HepG2 (cell line): Measurements from ENCODE around the gene NACC2. TPM values are rescaled to one million over a fixed set of nuclear protein-coding genes. Genes with fewer than 3 reads are reported as not detected.

Experiments
- GTF3A ChIP-seq: sonication (generic); formaldehyde crosslinking; conservative IDR thresholded peaks from 2 replicates; pipeline ENCODE4 v1.4.0; 2020; ENCODE audit warnings: mild to moderate bottlenecking, missing genetic modification reagents
- HDAC1 ChIP-seq: sonication (generic); formaldehyde crosslinking; IDR thresholded peaks from 2 replicates; pipeline ENCODE4 v1.5.1; 2020; ENCODE audit warnings: mild to moderate bottlenecking, missing genetic modification reagents
- PAF1 ChIP-seq: IDR thresholded peaks from 2 replicates; pipeline ENCODE4 v1.6.1; 2016; ENCODE audit warnings: missing genetic modification reagents, missing compliant biosample characterization
- PTBP1 ChIP-seq: fragments of 200-400 bp; formaldehyde crosslinking; IDR thresholded peaks from 2 replicates; pipeline ENCODE4 v1.6.1; 2018; ENCODE audit warnings: low read length, low read depth; ENCODE audit not compliant: poor library complexity, severe bottlenecking
- ZBTB38 ChIP-seq: sonication (generic); formaldehyde crosslinking; IDR thresholded peaks from 2 replicates; pipeline ENCODE4 v1.5.1; 2020; ENCODE audit warnings: mild to moderate bottlenecking, missing genetic modification reagents
- ZNF263 ChIP-seq: sonication (generic); formaldehyde crosslinking; IDR thresholded peaks from 2 replicates; pipeline ENCODE4 v1.4.0; 2020; ENCODE audit warnings: missing genetic modification reagents
- ZNF619 ChIP-seq: sonication (generic); formaldehyde crosslinking; IDR thresholded peaks from 2 replicates; pipeline ENCODE4 v1.4.0; 2020; ENCODE audit warnings: mild to moderate bottlenecking, missing genetic modification reagents
- polyA plus RNA-seq, 8 experiments: library from polyadenylated mRNA; depleted of rRNA in 3 of 8; stranded (reverse) in 7 of 8; unstranded in 1 of 8; fragments of >200 nt; fragmentation: Illumina TruSeq in 4 of 8; extraction: Trizol in 4 of 8; gene quantifications; 2 replicates each; pipeline versions ENCODE4 v1.2.1 to v1.2.3, GENCODE V29; 2011 to 2016; ENCODE audit warnings: low read depth in 4 of 8, missing spikeins in 1 of 8, mixed read lengths in 1 of 8; ENCODE audit not compliant: insufficient read depth in 1 of 8
- total RNA-seq, 5 experiments: library from RNA; depleted of rRNA; stranded (reverse); fragments of >200 nt; fragmentation: Illumina TruSeq; extraction: Trizol; gene quantifications; 2 replicates each; pipeline ENCODE4 v1.2.3, GENCODE V29; 2016; ENCODE audit warnings: low read depth in 1 of 5
- TF ChIP-seq, protein P1 (sequence below): sonication (generic); formaldehyde crosslinking; IDR thresholded peaks from 2 replicates; pipeline ENCODE4 v1.9.0; 2021; ENCODE audit warnings: missing genetic modification reagents, borderline replicate concordance
- TF ChIP-seq, protein P2 (sequence below): sonication (generic); formaldehyde crosslinking; IDR thresholded peaks from 2 replicates; pipeline ENCODE4 v1.5.0; 2020; ENCODE audit warnings: mild to moderate bottlenecking, missing genetic modification reagents

The NACC2 gene
- total and polyA plus RNA-seq, 2 of the 13 experiments (the other 11 are each of a cell fraction or from before 2014, with no cell fraction given): 5.9 to 12.3 TPM

DNA sequence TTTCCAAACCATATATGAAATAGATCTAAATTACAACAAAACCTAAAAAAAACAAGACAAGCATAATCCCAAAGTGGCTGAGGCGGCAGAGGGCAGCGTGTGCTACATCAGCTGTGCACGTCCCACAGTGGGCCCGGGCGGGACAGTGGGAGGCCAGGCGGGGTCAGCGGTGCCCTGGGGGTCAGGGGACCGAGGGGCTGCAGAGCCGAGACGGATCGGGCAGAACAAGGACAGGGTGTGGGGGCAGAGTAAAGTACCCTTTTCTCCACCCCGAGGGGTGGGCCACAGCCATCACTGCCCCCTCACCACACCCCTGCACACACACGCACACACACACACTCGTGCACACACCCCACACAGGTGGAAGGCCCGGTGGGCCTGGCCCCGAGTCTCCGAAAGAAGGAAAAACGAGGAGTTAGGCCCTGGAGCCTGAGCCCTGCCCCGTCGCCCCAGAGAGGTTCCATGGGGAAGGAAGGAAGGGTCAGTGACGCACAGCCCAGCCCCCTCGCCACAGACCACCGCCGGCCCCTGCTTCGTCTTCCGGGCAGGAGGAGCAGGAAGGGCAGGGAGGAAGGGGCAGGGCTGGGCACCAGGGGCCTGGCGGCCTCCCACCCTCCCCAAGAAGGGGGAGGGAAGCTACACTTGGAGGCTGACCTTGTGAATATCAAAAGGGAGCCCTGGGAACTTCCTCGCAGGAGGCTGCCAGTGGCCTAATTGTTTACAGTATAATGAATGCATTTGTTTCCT is 84.3 kb downstream of the NACC2 start (continued):
- TF ChIP-seq, protein P1, sequence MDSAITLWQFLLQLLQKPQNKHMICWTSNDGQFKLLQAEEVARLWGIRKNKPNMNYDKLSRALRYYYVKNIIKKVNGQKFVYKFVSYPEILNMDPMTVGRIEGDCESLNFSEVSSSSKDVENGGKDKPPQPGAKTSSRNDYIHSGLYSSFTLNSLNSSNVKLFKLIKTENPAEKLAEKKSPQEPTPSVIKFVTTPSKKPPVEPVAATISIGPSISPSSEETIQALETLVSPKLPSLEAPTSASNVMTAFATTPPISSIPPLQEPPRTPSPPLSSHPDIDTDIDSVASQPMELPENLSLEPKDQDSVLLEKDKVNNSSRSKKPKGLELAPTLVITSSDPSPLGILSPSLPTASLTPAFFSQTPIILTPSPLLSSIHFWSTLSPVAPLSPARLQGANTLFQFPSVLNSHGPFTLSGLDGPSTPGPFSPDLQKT (CRISPR knock-in tag): no peak
- TF ChIP-seq, protein P2, sequence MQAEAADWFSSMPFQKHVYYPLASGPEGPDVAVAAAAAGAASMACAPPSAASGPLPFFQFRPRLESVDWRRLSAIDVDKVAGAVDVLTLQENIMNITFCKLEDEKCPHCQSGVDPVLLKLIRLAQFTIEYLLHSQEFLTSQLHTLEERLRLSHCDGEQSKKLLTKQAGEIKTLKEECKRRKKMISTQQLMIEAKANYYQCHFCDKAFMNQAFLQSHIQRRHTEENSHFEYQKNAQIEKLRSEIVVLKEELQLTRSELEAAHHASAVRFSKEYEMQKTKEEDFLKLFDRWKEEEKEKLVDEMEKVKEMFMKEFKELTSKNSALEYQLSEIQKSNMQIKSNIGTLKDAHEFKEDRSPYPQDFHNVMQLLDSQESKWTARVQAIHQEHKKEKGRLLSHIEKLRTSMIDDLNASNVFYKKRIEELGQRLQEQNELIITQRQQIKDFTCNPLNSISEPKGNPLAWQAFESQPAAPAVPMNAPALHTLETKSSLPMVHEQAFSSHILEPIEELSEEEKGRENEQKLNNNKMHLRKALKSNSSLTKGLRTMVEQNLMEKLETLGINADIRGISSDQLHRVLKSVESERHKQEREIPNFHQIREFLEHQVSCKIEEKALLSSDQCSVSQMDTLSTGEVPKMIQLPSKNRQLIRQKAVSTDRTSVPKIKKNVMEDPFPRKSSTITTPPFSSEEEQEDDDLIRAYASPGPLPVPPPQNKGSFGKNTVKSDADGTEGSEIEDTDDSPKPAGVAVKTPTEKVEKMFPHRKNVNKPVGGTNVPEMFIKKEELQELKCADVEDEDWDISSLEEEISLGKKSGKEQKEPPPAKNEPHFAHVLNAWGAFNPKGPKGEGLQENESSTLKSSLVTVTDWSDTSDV (CRISPR knock-in tag): peak; percentile 26; the same call in 1 of the 2 replicates
- TF ChIP-seq ZNF619 (CRISPR knock-in tag) (no peak), HDAC1 (0 out of 2 replicates have a peak, but pooled peaks have one; percentile 20), ZBTB38 (CRISPR knock-in tag) (peak; percentile 25; the same call in 1 of the 2 replicates), GTF3A (CRISPR knock-in tag) (no peak), PTBP1 (no peak), PAF1 (CRISPR knock-in tag) (no peak), ZNF263 (CRISPR knock-in tag) (0 out of 2 replicates have a peak, but pooled peaks have one; percentile 18)
